GM19239 (cell line): ENCODE data around the gene WASHC3.

Experiments
- DNase-seq: peaks from one replicate; pipeline ENCODE4 v3.0.0; 2011; ENCODE audit warnings: low spot score; ENCODE audit not compliant: insufficient read length
- FAIRE-seq: peaks from 2 replicates; lab custom pipeline; 2011; peaks lifted over from hg19 to GRCh38; lab: Jason Lieb, UNC

WASHC3 gene

GRCh38 chr12:101992091-101992490 is 69.7 kb downstream of the WASHC3 start:
- DNase-seq, result no peak
- no peak for FAIRE-seq

GRCh38 chr12:101982307-101982706 is 79.5 kb downstream of the WASHC3 start:
- FAIRE-seq, result no peak
- DNase-seq, result no peak

- DNase-seq (no peak), FAIRE-seq (no peak)
These were observed 79.9 kb downstream of the WASHC3 start for GRCh38 chr12:101981868-101982267.

- no peak for FAIRE-seq
- DNase-seq, result no peak
These were observed 93.0 kb downstream of the WASHC3 start for GRCh38 chr12:101968770-101969169.

GRCh38 chr12:101967506-101967905 is 94.3 kb downstream of the WASHC3 start:
- DNase-seq, result no peak
- FAIRE-seq, result no peak

GRCh38 chr12:101966496-101966895 is 95.3 kb downstream of the WASHC3 start:
- no peak for FAIRE-seq
- no peak for DNase-seq

- DNase-seq (no peak), FAIRE-seq (no peak)
These were observed 98.1 kb downstream of the WASHC3 start for GRCh38 chr12:101963697-101964096.
